GM18907 (cell line): ENCODE results near the gene PRLHR.

Experiments used
- ATAC-seq: cut with Tn5 transposase; IDR thresholded peaks from one replicate; pipeline ENCODE4 v1.9.1; 2021; ENCODE audit warnings: mild to moderate bottlenecking, moderate library complexity; ENCODE audit not compliant: unreplicated experiment

The PRLHR gene

DNA sequence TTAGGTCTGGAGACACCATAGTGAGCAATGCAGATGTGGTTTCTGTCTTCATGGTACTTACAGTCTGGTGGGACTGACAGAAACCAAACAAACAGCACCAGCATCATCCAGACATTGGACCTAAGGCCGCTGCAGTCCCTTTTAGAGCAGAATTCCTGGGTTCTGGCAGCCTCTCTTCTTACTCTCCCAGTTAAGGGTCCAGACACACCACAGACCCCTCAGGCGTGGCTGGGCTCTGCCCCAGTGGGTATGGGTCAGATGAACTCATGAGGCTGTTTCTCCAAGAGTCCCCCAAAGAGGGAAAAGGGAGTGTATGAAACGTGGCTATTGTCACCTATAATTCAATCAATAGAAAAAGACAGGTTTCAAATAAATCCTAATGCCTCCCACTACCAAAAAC lies 31.3 kb downstream of the PRLHR start:
- no peak for ATAC-seq

GRCh38 chr10:118563373-118563890 lies 32.0 kb downstream of the PRLHR start:
- no peak for ATAC-seq

DNA sequence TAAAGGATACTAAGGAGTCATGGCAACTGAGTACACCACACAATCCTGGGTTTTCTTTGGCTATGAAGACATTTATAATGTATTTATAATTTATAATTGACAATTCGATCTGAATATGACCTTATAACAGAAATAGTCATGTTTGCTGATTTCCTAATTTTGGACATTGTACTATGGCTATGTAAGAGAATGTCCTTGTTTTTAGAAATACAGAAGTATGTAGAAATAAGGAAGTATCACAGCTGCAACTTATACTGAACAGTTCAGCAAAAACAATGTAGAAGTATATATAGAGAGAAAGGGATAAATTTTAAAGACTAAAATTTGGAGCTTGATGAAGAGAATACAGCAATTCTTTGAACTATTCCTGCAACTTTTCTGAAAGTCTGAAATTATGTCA lies 32.6 kb downstream of the PRLHR start:
- no peak for ATAC-seq

- no peak for ATAC-seq
Measured at GRCh38 chr10:118557946-118558345, 37.5 kb downstream of the PRLHR start.

DNA sequence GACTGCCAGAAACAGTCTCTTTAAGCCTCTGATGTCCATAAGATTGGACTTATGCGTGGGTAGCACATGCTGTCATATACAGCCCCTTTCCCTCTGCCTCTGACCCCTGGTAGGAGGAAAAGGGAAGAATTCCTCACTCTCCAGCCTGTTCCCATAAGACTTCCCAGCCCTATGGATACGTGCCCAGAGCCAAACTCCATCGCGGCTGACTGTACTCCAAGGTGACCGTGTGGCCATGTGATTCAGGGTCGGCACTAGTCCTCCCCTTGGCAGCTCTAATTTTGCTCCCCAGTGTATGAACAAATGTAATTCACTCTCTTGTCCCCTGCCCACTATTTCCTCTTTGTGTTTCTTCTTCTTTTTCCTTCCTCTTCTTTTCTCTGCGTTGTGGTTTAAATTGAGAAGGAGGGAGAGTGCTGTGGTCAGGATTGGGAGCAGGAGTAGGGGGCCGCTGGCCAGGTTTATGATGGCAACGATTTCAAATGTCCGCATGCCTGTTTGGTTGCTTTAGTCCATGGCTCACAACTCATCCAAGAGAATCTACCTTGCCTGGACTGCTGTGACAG lies 43.8 kb downstream of the PRLHR start:
- no peak for ATAC-seq

- ATAC-seq = no peak
Measured at GRCh38 chr10:118547282-118547681, 48.2 kb downstream of the PRLHR start.

DNA sequence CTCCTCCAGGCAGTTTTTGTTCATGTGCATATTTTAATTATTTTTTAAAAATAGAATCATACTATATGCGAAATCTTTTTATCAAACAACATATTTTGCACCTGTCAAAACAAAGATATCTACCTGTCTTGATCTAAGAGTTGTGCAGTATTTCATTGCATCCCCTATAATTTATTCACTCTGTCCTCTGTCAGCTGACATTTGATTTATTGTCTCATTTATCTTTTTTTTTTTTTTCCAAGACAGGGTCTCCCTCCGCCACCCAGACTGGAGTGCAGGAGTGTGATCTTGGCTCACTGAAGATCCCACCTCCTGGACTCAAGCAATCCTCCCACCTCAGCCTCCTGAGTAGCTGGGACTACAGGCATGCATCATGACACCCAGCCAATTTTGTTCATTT lies 49.0 kb downstream of the PRLHR start:
- ATAC-seq = no peak

DNA sequence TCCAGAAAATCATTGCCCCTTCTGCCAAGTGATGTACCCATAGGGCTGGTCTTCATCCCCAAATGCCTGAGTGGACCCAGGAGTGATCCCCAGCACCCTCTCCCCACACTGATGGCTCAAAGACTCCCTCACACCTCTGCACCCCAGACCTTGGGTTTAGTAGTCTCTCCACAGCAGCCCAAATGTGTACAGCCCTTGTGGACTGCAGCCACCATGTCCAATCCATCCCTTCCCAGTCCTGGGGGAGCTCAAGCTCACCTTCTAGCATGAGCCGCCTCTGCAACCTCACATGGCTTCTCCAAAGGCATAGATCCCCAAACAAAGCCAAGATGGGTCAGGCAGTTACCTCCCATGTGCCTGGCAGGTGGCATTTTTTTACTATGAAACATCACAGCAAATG lies 50.1 kb downstream of the PRLHR start:
- ATAC-seq = no peak

DNA sequence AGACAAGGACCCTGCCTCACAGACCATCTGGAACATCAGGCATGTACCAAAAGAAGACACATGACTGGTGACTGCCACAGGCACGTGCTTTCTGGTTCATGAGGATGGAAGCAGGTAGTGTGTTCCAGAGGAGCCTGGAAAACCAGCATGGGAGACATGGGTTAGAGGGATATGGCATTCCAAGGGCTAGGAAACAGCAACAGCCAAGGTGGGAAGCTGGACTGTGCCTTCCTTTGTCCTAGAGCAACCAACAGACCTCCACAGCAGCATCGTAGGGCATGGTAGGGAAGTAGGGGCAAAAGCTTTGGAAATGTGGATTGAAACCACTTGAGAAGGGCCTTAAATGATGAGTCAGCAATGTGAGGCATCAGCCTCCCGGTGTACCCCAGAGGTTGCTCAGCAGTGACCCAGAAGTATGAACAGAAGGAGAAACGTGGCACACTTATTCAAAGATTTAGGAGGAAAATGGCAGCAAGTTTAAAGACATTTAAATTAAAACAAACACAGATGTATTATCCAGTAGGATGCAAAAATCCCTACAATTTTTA lies 51.0 kb downstream of the PRLHR start:
- ATAC-seq = no peak

GRCh38 chr10:118543714-118544400 lies 51.6 kb downstream of the PRLHR start:
- peak; percentile 93 for ATAC-seq

GRCh38 chr10:118542745-118543144 lies 52.7 kb downstream of the PRLHR start:
- no peak for ATAC-seq

GRCh38 chr10:118542205-118542604 lies 53.2 kb downstream of the PRLHR start:
- no peak for ATAC-seq

DNA sequence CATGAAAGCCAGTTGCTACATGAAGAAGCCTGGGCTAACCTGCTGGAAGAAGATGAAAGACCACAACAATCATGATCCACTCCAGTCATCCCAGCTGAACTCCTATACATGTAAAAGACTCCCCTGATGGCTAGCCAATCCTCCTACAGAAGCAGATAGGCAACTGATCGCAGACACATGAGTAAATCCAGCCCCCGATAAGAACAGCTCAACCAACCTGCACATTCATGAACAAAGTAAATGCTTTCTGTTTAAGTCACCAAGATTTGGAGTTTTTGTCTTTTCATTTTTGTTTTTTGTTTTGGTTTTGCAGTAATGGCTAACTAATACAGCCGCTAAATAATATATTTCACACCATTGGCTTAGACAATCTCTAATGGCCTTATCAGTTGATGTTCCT lies 53.7 kb downstream of the PRLHR start:
- no peak for ATAC-seq
